ENCODE results near the gene KCNH6. TPM values are rescaled to one million over a fixed set of nuclear protein-coding genes. Genes with fewer than 3 reads are reported as not detected.

The KCNH6 gene
- total RNA-seq, 4 donors from 2014 or later: 0.08 to 0.29 TPM; not detected in 2

- H3K4me3 ChIP-seq (ENCODE audit: low read depth, poor library complexity, severe bottlenecking): peak within 1 kb of the TSS; percentile 36
- 0 to 1% methylated on average over 7 to 23 of the region's 78 CpGs for WGBS, 2 donors
- intact Hi-C loops (cut with DNase I; ENCODE audit: low total_unique reads): loop anchor here (5.0 kb wide), 1 partner anchor 40 kb away; no protein-coding TSS in a partner anchor
- no peak for DNase-seq (ENCODE audit: low spot score in 2 of 2)
- TF ChIP-seq POLR2A (IDR thresholded peaks at IDR 0.05): no peak
- no peak for TF ChIP-seq CTCF (IDR thresholded peaks at IDR 0.05)
Measured at GRCh38 chr17:63476854-63477479, 46.2 kb upstream of the KCNH6 start, which contains the start of gene ACE. Gene ACE, plus strand, starts transcription at chr17:63477061. Its CDS starts 34 bp downstream, at chr17:63477095.

DNA sequence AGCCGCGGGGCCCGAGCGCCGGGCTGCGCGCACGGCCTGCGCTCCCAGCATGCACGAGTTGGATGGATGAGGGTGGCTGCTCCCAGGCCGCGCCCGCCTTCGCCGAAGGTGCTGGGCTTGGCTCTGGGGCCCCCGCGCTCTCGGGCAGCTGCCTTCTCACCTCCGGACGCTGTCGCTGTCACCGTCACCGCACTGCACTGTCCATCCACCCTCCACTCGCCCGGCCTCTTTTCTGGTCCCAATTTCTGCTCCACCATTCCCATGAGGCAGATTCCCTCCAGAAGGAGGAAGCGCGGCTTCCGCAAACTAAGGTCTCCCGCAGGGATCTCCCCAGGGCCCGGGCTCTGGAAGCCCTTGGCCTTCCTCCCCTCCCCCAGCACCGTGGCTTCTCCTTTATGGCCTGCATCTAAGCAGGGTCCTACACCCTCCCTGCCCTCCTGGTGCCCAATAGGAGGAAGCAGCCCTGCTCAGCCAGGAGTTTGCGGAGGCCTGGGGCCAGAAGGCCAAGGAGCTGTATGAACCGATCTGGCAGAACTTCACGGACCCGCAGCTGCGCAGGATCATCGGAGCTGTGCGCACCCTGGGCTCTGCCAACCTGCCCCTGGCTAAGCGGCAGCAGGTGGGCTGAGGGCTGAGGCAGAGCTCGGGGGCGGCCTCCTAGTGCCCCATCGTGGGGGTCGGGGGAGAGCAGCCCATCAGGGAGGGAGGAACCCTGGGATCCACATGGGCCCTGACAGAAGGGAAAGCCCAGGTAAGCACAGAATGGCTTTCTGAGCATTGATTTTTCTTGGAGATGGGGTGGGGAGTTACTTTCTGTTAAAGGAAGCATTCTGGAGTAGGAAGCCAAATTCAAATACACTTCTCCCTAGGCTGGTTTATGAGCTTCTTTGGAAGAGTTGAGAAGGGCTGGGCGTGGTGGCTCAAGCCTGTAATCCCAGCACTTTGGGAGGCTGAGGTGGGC lies 45.4 kb upstream of the KCNH6 start:
- no peak for DNase-seq (ENCODE audit: low spot score in 2 of 2)
- no peak for TF ChIP-seq POLR2A (IDR thresholded peaks at IDR 0.05)
- TF ChIP-seq CTCF (IDR thresholded peaks at IDR 0.05): no peak
- H3K4me3 ChIP-seq (ENCODE audit: low read depth, poor library complexity, severe bottlenecking): peak overlapping the region; percentile 36
- WGBS, 2 donors: 10 to 13% methylated on average over 28 to 33 of the region's 44 CpGs
- intact Hi-C loops (cut with DNase I; ENCODE audit: low total_unique reads): loop anchor here (5.0 kb wide), 1 partner anchor 40 kb away; no protein-coding TSS in a partner anchor

DNA sequence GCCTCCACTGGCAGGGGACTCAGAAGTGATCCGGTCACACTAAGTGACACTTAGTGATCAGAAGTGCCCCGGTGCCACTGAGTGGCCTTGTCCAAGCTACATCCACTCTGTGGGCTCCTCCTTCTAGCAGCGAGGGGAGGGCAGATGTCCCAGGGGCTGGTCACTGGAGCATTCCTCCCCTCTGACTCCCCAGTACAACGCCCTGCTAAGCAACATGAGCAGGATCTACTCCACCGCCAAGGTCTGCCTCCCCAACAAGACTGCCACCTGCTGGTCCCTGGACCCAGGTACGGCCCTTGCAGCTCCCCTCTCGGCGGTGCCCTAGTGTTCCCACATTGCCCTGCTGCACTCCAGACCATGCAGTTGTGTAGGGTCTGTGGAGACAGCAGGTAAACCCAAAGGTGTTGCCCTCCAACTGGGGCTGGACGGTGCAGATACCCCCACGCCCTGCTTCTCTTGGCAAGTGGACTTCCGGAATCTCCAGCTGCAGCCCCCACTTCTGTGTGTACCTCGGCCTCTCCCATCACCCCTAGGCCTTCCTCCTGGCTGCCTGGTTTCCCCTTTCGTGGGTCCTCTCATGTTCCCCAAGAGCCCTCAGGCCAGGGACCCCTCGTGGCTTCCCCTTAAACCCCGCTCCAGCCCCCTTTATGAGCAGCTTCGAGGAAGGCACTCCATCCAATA lies 44.2 kb upstream of the KCNH6 start:
- H3K4me3 ChIP-seq (ENCODE audit: low read depth, poor library complexity, severe bottlenecking): no peak overlapping the region

DNA sequence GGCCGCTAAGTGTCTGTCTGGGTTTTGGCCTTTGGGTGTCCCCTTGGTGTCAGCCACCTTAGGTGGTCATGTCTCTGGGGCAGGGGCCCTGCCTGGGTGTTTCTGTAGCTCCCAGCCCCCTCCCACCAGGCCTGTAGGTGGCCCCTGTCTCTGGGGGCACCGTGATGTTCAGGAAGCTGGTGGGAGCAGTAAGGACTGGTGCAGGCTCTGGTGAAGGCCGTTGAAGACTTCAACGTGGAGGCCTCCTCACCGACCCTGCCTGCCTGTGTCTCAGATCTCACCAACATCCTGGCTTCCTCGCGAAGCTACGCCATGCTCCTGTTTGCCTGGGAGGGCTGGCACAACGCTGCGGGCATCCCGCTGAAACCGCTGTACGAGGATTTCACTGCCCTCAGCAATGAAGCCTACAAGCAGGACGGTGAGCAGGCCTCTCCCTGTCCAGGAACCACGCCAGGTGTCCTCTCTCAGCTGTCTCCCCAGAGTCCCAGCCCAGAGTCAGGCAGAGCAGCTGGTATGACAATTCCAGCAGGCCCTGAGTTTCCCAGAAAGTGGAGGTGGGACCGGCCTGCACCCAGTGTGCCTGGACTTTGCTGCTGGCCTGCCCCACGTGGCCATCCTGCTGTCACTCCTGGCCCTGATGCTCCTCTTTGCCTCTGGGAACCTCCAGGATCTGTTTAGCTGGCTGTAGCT lies 43.5 kb upstream of the KCNH6 start:
- WGBS, 2 donors: 79 to 83% methylated on average over 16 to 17 of the region's 17 CpGs
- H3K4me3 ChIP-seq (ENCODE audit: low read depth, poor library complexity, severe bottlenecking): no peak overlapping the region
- intact Hi-C loops (cut with DNase I; ENCODE audit: low total_unique reads): loop anchor here (5.0 kb wide), 1 partner anchor 42 kb away; no protein-coding TSS in a partner anchor
- no peak for TF ChIP-seq POLR2A (IDR thresholded peaks at IDR 0.05)
- no peak for TF ChIP-seq CTCF (IDR thresholded peaks at IDR 0.05)
- no peak for DNase-seq (ENCODE audit: low spot score in 2 of 2)

More for the DNA sequence above, 44.2 kb upstream of the KCNH6 start:
- peak; percentile 76 to 95 for DNase-seq (ENCODE audit: low spot score in 2 of 2)
- WGBS, 2 donors: 43 to 46% methylated on average over 16 of the region's 16 CpGs
- intact Hi-C loops (cut with DNase I; ENCODE audit: low total_unique reads): loop anchor here (5.0 kb wide), 1 partner anchor 42 kb away; no protein-coding TSS in a partner anchor
- TF ChIP-seq POLR2A (IDR thresholded peaks at IDR 0.05) (no peak), CTCF (IDR thresholded peaks at IDR 0.05) (peak in 1 of 3 donors; percentile 50)

GRCh38 chr17:63480192-63480784 lies 42.9 kb upstream of the KCNH6 start:
- no peak overlapping the region for H3K4me3 ChIP-seq (ENCODE audit: low read depth, poor library complexity, severe bottlenecking)
- intact Hi-C loops (cut with DNase I; ENCODE audit: low total_unique reads): no loop called here
- WGBS, 2 donors: 90 to 91% methylated on average over 21 of the region's 21 CpGs
- TF ChIP-seq CTCF (IDR thresholded peaks at IDR 0.05) (no peak), POLR2A (IDR thresholded peaks at IDR 0.05) (no peak)
- no peak for DNase-seq (ENCODE audit: low spot score in 2 of 2)

Data from lower leg skin (tissue), 4 donors.